ENCODE results near the gene ESR2. TPM values are rescaled to one million over a fixed set of nuclear protein-coding genes. Genes with fewer than 3 reads are reported as not detected.

The ESR2 gene
- polyA plus RNA-seq, 1 of the 3 experiments (the other 2 are of a cell fraction): 0.03 TPM

DNA sequence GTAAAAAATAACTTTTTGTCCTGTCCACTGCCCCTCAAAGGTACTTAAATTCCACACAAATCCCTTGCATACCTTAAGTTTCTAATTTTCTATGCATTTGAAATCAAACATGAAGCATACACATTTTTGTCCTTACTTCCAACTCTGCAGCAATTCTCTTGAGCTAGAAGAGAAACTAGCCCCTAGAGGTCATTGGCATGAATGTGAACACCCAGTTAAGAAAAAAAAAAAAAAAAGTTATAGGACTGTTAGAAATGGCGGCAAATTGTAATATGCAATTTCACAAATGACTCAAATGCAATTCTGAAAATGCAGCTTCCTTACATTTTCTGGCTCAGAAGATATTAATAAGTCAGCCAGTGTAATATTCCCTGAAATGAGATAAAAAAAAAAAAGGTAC, 4.6 kb upstream of the ESR2 start:
- Histone ChIP-seq H4K20me1 (ENCODE audit: insufficient read depth) (no peaks in the 10 kb centered on the region), H3K4me2 (no peak overlapping the region), H2AFZ (ENCODE audit: low read depth) (no peak overlapping the region), H3K36me3 (replicated peaks in 1 of 2; ENCODE audit: control insufficient read depth in 1 of 2, insufficient read depth in 2 of 2, low read length in 1 of 2) (no peaks in the 10 kb centered on the region), H3K4me3 (ENCODE audit: low read depth in 2 of 2, low read length in 1 of 2) (no peak overlapping the region), H3K9me2 (no peaks in the 10 kb centered on the region), H3K27ac (ENCODE audit: low read depth in 2 of 2, low read length in 1 of 2) (no peak overlapping the region), H3F3A (replicated peaks; ENCODE audit: insufficient read depth) (no peaks in the 10 kb centered on the region), H3K9ac (no peak overlapping the region), H3K9me3 (no peaks in the 10 kb centered on the region), H3K4me1 (ENCODE audit: control insufficient read depth in 1 of 2, insufficient read depth in 2 of 2, low read depth in 1 of 2, low read length in 1 of 2) (peaks cover 0 to 4% of the 10 kb centered on the region in 2 experiments; a peak in 1 of 4 replicates), H3K27me3 (ENCODE audit: insufficient read depth) (no peaks in the 10 kb centered on the region; the same call in 1 of the 2 replicates), H3K79me2 (ENCODE audit: insufficient read depth) (no peaks in the 10 kb centered on the region)
- no peak for TF ChIP-seq EP300 (IDR thresholded peaks at IDR 0.05; ENCODE audit: borderline replicate concordance in 1 of 2, low read depth in 1 of 2, low read length in 1 of 2)
- peak; percentile 14; the same call in 1 of the 2 replicates for TF ChIP-seq CTCF (IDR thresholded peaks at IDR 0.05)
- CTCF ChIA-PET: interaction anchor here (0.6 to 1.7 kb wide), 2 partner anchors 97 to 162 kb away, joined by 3 to 5 read pairs; no protein-coding TSS in a partner anchor
- POLR2A ChIA-PET: no interaction called here
- WGBS (ENCODE audit: low lambda C conversion rate): 96% methylated on average over 1 of the region's 1 CpG
- DNase-seq: no peak

- no peaks in the 10 kb centered on the region; the same call in 1 of the 2 replicates for H3K27me3 ChIP-seq (ENCODE audit: insufficient read depth)
- no peak overlapping the region for H2AFZ ChIP-seq (ENCODE audit: low read depth)
- ChIA-PET CTCF (interaction anchor here (2.0 to 4.0 kb wide), 3 partner anchors 41 to 497 kb away, joined by 6 to 21 read pairs (median 7); no protein-coding TSS in a partner anchor), POLR2A (no interaction called here)
- no peak overlapping the region for H3K9ac ChIP-seq
- no peaks in the 10 kb centered on the region for H3K9me2 ChIP-seq
- TF ChIP-seq TCF12 (IDR thresholded peaks at IDR 0.05) (no peak), FOSL2 (IDR thresholded peaks at IDR 0.05; ENCODE audit: borderline replicate concordance, low read depth) (peak; percentile 24; the same call in 1 of the 2 replicates), PBX3 (IDR thresholded peaks at IDR 0.05) (peak; percentile 49), TAF1 (IDR thresholded peaks at IDR 0.05; ENCODE audit: borderline replicate concordance, low read depth, low read length) (no peak)
- no peak overlapping the region for H3K4me3 ChIP-seq (ENCODE audit: low read depth in 2 of 2, low read length in 1 of 2)
- H3K4me2 ChIP-seq: no peak overlapping the region
- H3F3A ChIP-seq (replicated peaks; ENCODE audit: insufficient read depth): no peaks in the 10 kb centered on the region
- H3K9me3 ChIP-seq: no peaks in the 10 kb centered on the region
- H3K36me3 ChIP-seq (replicated peaks in 1 of 2; ENCODE audit: control insufficient read depth in 1 of 2, insufficient read depth in 2 of 2, low read length in 1 of 2): no peaks in the 10 kb centered on the region
- H4K20me1 ChIP-seq (ENCODE audit: insufficient read depth): no peaks in the 10 kb centered on the region
- peaks cover 0 to 4% of the 10 kb centered on the region in 2 experiments; a peak in 2 of 4 replicates for H3K4me1 ChIP-seq (ENCODE audit: control insufficient read depth in 1 of 2, insufficient read depth in 2 of 2, low read depth in 1 of 2, low read length in 1 of 2)
- H3K27ac ChIP-seq (ENCODE audit: low read depth in 2 of 2, low read length in 1 of 2): no peak overlapping the region
- no peaks in the 10 kb centered on the region for H3K79me2 ChIP-seq (ENCODE audit: insufficient read depth)
- DNase-seq: no peak
These were observed 2.4 kb upstream of the ESR2 start for GRCh38 chr14:64296561-64296960.

Measured in SK-N-SH (cell line).